Fibroblast of lung (primary cell): ENCODE measurements around the gene POT1. TPM values are rescaled to one million over a fixed set of nuclear protein-coding genes. Genes with fewer than 3 reads are reported as not detected.

Experiments
- DNase-seq, 2 donors: peaks; one replicate each; pipeline versions ENCODE4 v3.0.0 to v3.0.0-alpha.2; 2010; ENCODE audit warnings: low read depth in 2 of 2
- H2AFZ ChIP-seq: 2 replicates; pipeline ENCODE4 v1.5.1; 2012; ENCODE audit warnings: low read length, control low read depth, inconsistent platforms
- H3K27ac ChIP-seq: 2 replicates; pipeline ENCODE4 v1.5.1; 2011; ENCODE audit warnings: low read length, control low read depth; ENCODE audit not compliant: insufficient read depth
- H3K27me3 ChIP-seq: 2 replicates; pipeline ENCODE4 v1.5.1; 2011; ENCODE audit warnings: mild to moderate bottlenecking, low read length; ENCODE audit not compliant: control insufficient read depth, insufficient read depth
- H3K36me3 ChIP-seq: 2 replicates; pipeline ENCODE4 v1.5.1; 2011; ENCODE audit warnings: low read length; ENCODE audit not compliant: control insufficient read depth, insufficient read depth
- H3K4me1 ChIP-seq: 2 replicates; pipeline ENCODE4 v1.5.1; 2011; ENCODE audit warnings: low read length; ENCODE audit not compliant: control insufficient read depth, insufficient read depth; ENCODE audit errors: extremely low read depth
- H3K4me2 ChIP-seq: 2 replicates; pipeline ENCODE4 v1.5.1; 2011; ENCODE audit warnings: low read length, control low read depth; ENCODE audit not compliant: insufficient read depth; ENCODE audit errors: extremely low read depth
- H3K4me3 ChIP-seq, 4 experiments: fragments of 200-600 bp in 1 of 4; sonication (generic) in 1 of 4; replicated peaks in 1 of 4; 2 replicates each; pipeline ENCODE4 v1.5.1; 2011 to 2016; ENCODE audit warnings: low read length in 4 of 4, low read depth in 3 of 4, mild to moderate bottlenecking in 3 of 4, control low read depth in 2 of 4, inconsistent platforms in 1 of 4, mixed read lengths in 1 of 4; ENCODE audit not compliant: insufficient read depth in 1 of 4; ENCODE audit errors: control extremely low read depth in 1 of 4
- H3K79me2 ChIP-seq: 2 replicates; pipeline ENCODE4 v1.5.1; 2012; ENCODE audit warnings: mild to moderate bottlenecking, low read length, inconsistent platforms; ENCODE audit not compliant: control insufficient read depth, insufficient read depth
- H3K9ac ChIP-seq: 2 replicates; pipeline ENCODE4 v1.5.1; 2011; ENCODE audit warnings: mild to moderate bottlenecking, low read length, control low read depth; ENCODE audit not compliant: insufficient read depth
- H3K9me3 ChIP-seq: 2 replicates; pipeline ENCODE4 v1.5.1; 2012; ENCODE audit warnings: low read depth, low read length; ENCODE audit not compliant: control insufficient read depth, insufficient read depth
- H4K20me1 ChIP-seq: 2 replicates; pipeline ENCODE4 v1.5.1; 2011; ENCODE audit warnings: low read length; ENCODE audit not compliant: control insufficient read depth, insufficient read depth; ENCODE audit errors: extremely low read depth
- EZH2 ChIP-seq: IDR thresholded peaks from 2 replicates; pipeline ENCODE4 v1.5.1; 2012; ENCODE audit warnings: low read length, control low read depth, mild to moderate bottlenecking; ENCODE audit errors: missing control alignments
- polyA plus RNA-seq, 2 donors: library from polyadenylated mRNA; depleted of rRNA in 1 of 2; stranded (reverse) in 1 of 2; unstranded in 1 of 2; fragments of >200 nt; gene quantifications; 2 replicates each; pipeline ENCODE4 v1.2.1, GENCODE V29; 2011 to 2012; ENCODE audit warnings: missing spikeins in 1 of 2
- total RNA-seq: library from RNA; depleted of rRNA; stranded (reverse); fragments of >200 nt; gene quantifications from 2 replicates; pipeline ENCODE4 v1.2.1, GENCODE V29; 2014
- TF ChIP-seq, protein P1 (sequence below), 2 donors: IDR thresholded peaks in 1 of 2; conservative IDR thresholded peaks in 1 of 2; 1 replicate in 1 of 2; 2 replicates in 1 of 2; pipeline ENCODE4 v1.5.1; 2011 to 2012; ENCODE audit warnings: low read length in 2 of 2, control low read depth in 1 of 2, inconsistent platforms in 1 of 2, low read depth in 1 of 2, mild to moderate bottlenecking in 1 of 2

The POT1 gene
- total and polyA plus RNA-seq, 2 donors (not counting 1 experiment from before 2014, with no cell fraction given), result 25.1 to 49.5 TPM

GRCh38 chr7:124796771-124797170, 132.9 kb downstream of the POT1 start:
- TF ChIP-seq EZH2, result no peak
- TF ChIP-seq, protein P1, sequence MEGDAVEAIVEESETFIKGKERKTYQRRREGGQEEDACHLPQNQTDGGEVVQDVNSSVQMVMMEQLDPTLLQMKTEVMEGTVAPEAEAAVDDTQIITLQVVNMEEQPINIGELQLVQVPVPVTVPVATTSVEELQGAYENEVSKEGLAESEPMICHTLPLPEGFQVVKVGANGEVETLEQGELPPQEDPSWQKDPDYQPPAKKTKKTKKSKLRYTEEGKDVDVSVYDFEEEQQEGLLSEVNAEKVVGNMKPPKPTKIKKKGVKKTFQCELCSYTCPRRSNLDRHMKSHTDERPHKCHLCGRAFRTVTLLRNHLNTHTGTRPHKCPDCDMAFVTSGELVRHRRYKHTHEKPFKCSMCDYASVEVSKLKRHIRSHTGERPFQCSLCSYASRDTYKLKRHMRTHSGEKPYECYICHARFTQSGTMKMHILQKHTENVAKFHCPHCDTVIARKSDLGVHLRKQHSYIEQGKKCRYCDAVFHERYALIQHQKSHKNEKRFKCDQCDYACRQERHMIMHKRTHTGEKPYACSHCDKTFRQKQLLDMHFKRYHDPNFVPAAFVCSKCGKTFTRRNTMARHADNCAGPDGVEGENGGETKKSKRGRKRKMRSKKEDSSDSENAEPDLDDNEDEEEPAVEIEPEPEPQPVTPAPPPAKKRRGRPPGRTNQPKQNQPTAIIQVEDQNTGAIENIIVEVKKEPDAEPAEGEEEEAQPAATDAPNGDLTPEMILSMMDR (conservative IDR thresholded peaks at IDR 0.05 in 1 of 2, IDR thresholded peaks at IDR 0.05 in 1 of 2; ENCODE audit: low read depth in 1 of 2, low read length in 2 of 2), result no peak
- Histone ChIP-seq H3K79me2 (no peaks in the 10 kb centered on the region), H3K9ac (no peak overlapping the region), H3K4me3 (no peak overlapping the region), H3K4me1 (no peaks in the 10 kb centered on the region), H3K27ac (no peak overlapping the region), H2AFZ (no peak overlapping the region), H4K20me1 (no peaks in the 10 kb centered on the region), H3K27me3 (no peaks in the 10 kb centered on the region), H3K9me3 (no peaks in the 10 kb centered on the region), H3K4me2 (no peak overlapping the region), H3K36me3 (no peaks in the 10 kb centered on the region)
- no peak for DNase-seq

GRCh38 chr7:124792696-124793095, 136.9 kb downstream of the POT1 start:
- Histone ChIP-seq H3K4me3 (no peak overlapping the region), H3K4me1 (no peaks in the 10 kb centered on the region), H3K4me2 (no peak overlapping the region), H3K9me3 (no peaks in the 10 kb centered on the region), H3K9ac (no peak overlapping the region), H3K36me3 (no peaks in the 10 kb centered on the region), H2AFZ (no peak overlapping the region), H3K79me2 (no peaks in the 10 kb centered on the region), H4K20me1 (no peaks in the 10 kb centered on the region), H3K27ac (no peak overlapping the region), H3K27me3 (no peaks in the 10 kb centered on the region)
- no peak for TF ChIP-seq EZH2
- TF ChIP-seq, protein P1 (conservative IDR thresholded peaks at IDR 0.05 in 1 of 2, IDR thresholded peaks at IDR 0.05 in 1 of 2; ENCODE audit: low read depth in 1 of 2, low read length in 2 of 2), result no peak
- DNase-seq, result no peak

- no peak overlapping the region for H3K27ac ChIP-seq
- H3K79me2 ChIP-seq, result no peaks in the 10 kb centered on the region
- H2AFZ ChIP-seq, result no peak overlapping the region
- no peak overlapping the region for H3K4me2 ChIP-seq
- H3K4me1 ChIP-seq, result no peaks in the 10 kb centered on the region
- TF ChIP-seq, protein P1 (conservative IDR thresholded peaks at IDR 0.05 in 1 of 2, IDR thresholded peaks at IDR 0.05 in 1 of 2; ENCODE audit: low read depth in 1 of 2, low read length in 2 of 2), result no peak
- TF ChIP-seq EZH2, result no peak
- H3K9ac ChIP-seq, result no peak overlapping the region
- no peaks in the 10 kb centered on the region for H3K27me3 ChIP-seq
- H4K20me1 ChIP-seq, result no peaks in the 10 kb centered on the region
- peak in 1 of 2 donors; percentile 3 for DNase-seq
- H3K4me3 ChIP-seq, result no peak overlapping the region
- no peaks in the 10 kb centered on the region for H3K9me3 ChIP-seq
- no peaks in the 10 kb centered on the region for H3K36me3 ChIP-seq
These were observed 137.6 kb downstream of the POT1 start for GRCh38 chr7:124792002-124792401.
